Activated CD8-positive, alpha-beta T cell treated with anti-CD3 and anti-CD28 coated beads for 36 hours (primary cell): Measurements from ENCODE around the gene HNF1B. TPM values are rescaled to one million over a fixed set of nuclear protein-coding genes. Genes with fewer than 3 reads are reported as not detected.

Experiments used
- ATAC-seq: fragments of 200-7000 bp; cut with Tn5 transposase; one replicate; pipeline ENCODE4 v1.10.0; 2021; ENCODE audit warnings: mild to moderate bottlenecking, moderate library complexity
- CTCF ChIA-PET: fragments of 350-600 bp; sonication (Branson Sonifier 250); formaldehyde crosslinking; loops from one replicate; lab custom pipeline; 2021; ENCODE audit warnings: antibody characterized with exemption; lab: Charles Lee
- POLR2A ChIA-PET: fragments of 350-600 bp; sonication (Branson Sonifier 250); formaldehyde crosslinking; loops from one replicate; lab custom pipeline; 2021; ENCODE audit warnings: antibody characterized with exemption; lab: Charles Lee
- DNase-seq: peaks from one replicate; pipeline ENCODE4 v3.0.0-alpha.2; 2020
- H3K27ac Mint-ChIP-seq: one replicate; pipeline ENCODE4 v1.8.0; 2021; ENCODE audit warnings: mild to moderate bottlenecking, mixed read lengths
- H3K27me3 Mint-ChIP-seq: one replicate; pipeline ENCODE4 v1.8.0; 2021; ENCODE audit warnings: mixed read lengths
- H3K36me3 Mint-ChIP-seq: one replicate; pipeline ENCODE4 v1.8.0; 2021; ENCODE audit warnings: low read depth, mixed read lengths
- H3K4me1 Mint-ChIP-seq: one replicate; pipeline ENCODE4 v1.8.0; 2021; ENCODE audit warnings: low read depth, mixed read lengths
- H3K4me3 Mint-ChIP-seq: one replicate; pipeline ENCODE4 v1.8.0; 2021; ENCODE audit warnings: mild to moderate bottlenecking, moderate library complexity, mixed read lengths
- H3K9me3 Mint-ChIP-seq: one replicate; pipeline ENCODE4 v1.8.0; 2021; ENCODE audit warnings: mixed read lengths
- intact Hi-C: fragments of 100-400 bp; cut with micrococcal nuclease; formaldehyde crosslinking; loops from one replicate; pipeline ENCODE4 v1.10.0; 2022
- total RNA-seq, 2 experiments: library from RNA; stranded (reverse); gene quantifications; one replicate each; pipeline ENCODE4 v1.2.3, GENCODE V29; 2021
- TF ChIP-seq, protein P1 (sequence below): fragments of 200-600 bp; IDR thresholded peaks from one replicate; pipeline ENCODE4 v1.8.0; 2022; ENCODE audit warnings: antibody characterized with exemption, mild to moderate bottlenecking

The HNF1B gene
- total RNA-seq, 2 experiments from 2014 or later: 0.59 to 0.60 TPM

DNA sequence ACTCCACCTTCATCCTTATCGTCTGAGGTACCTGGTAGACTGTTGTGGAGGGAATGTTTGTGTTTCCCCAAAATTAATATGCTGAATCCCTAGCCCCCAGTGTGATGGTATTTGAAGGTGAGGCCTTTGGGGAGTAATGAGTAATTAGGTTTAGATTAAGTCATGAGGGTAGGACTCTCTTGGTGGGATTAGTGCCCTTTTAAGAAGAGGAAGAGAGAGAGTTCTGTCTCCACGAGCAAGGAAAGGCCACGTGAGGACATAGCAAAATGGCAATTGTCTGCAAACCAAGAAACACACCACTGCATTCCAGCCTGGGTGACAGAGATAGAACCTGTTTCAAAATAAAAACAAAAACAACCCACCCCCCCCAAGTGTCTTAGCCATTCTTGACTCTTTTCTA, 80.6 kb downstream of the HNF1B start:
- Mint-ChIP-seq H3K27me3 (peaks cover 5% of the 10 kb centered on the region), H3K9me3 (no peaks in the 10 kb centered on the region), H3K27ac (no peak overlapping the region), H3K4me3 (no peak overlapping the region), H3K36me3 (no peaks in the 10 kb centered on the region), H3K4me1 (no peaks in the 10 kb centered on the region)
- TF ChIP-seq, protein P1, sequence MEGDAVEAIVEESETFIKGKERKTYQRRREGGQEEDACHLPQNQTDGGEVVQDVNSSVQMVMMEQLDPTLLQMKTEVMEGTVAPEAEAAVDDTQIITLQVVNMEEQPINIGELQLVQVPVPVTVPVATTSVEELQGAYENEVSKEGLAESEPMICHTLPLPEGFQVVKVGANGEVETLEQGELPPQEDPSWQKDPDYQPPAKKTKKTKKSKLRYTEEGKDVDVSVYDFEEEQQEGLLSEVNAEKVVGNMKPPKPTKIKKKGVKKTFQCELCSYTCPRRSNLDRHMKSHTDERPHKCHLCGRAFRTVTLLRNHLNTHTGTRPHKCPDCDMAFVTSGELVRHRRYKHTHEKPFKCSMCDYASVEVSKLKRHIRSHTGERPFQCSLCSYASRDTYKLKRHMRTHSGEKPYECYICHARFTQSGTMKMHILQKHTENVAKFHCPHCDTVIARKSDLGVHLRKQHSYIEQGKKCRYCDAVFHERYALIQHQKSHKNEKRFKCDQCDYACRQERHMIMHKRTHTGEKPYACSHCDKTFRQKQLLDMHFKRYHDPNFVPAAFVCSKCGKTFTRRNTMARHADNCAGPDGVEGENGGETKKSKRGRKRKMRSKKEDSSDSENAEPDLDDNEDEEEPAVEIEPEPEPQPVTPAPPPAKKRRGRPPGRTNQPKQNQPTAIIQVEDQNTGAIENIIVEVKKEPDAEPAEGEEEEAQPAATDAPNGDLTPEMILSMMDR: no peak
- DNase-seq (no peak), ATAC-seq (no peak)
- POLR2A ChIA-PET: no interaction called here
- CTCF ChIA-PET: no interaction called here
- intact Hi-C loops: no loop called here

DNA sequence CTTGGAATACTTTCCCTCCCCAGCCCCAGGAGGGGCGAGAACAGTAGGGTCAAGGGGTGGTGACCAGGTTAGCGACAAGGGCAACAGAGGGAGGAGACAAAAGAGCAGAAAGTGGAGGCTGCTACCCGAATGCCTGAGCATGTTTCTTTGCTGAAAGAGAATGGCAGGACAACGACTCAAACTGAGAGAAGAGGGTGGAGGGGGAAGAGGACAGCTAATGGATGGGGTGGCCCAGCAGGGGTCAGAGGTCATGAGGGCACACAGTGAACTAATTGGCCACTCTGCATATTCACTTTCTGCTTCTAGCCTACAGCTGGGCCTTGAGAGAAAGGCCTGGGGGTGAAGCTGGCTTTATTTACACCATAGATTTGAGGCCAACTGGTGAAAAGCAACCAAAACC, 82.5 kb downstream of the HNF1B start:
- intact Hi-C loops: no loop called here
- peaks cover 5% of the 10 kb centered on the region for H3K27me3 Mint-ChIP-seq
- H3K9me3 Mint-ChIP-seq: no peaks in the 10 kb centered on the region
- ChIA-PET POLR2A (interaction anchor here (1.3 kb wide), 1 partner anchor 10 kb away, joined by 3 read pairs; no protein-coding TSS in a partner anchor), CTCF (interaction anchor here (1.5 kb wide), 1 partner anchor 11 kb away, joined by 3 read pairs; no protein-coding TSS in a partner anchor)
- H3K4me1 Mint-ChIP-seq: no peaks in the 10 kb centered on the region
- no peak overlapping the region for H3K27ac Mint-ChIP-seq
- TF ChIP-seq, protein P1: no peak
- H3K36me3 Mint-ChIP-seq: no peaks in the 10 kb centered on the region
- no peak for DNase-seq
- H3K4me3 Mint-ChIP-seq: no peak overlapping the region
- ATAC-seq: no peak

DNA sequence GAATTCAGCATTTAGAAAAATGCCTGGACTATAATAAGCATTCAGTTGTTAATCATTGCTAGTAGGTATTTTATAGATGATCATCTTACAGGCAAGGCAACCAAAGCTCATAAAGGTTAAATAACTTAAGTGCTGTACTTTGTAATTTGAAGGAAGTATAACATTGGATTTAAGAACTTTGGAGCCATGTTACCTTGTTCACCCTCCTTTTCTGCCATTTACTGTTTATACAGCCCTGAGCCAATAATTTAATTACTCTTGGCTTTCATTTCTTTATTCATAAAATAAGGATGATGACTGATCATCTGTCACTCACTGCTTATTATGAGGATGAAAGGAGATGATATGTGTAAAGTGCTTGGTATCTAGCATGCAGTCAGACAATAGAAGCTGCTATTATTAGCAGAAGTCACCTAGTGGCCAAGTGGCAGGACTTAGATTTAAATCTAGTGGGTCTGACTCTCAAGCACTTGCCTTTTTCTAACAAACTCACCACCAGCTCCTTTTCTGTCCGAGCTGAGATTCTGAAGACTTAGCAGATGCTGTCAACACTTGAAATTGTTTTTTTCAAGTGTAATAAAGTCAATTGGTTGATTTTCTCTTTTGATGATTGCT, 83.4 kb downstream of the HNF1B start:
- no peaks in the 10 kb centered on the region for H3K36me3 Mint-ChIP-seq
- CTCF ChIA-PET: interaction anchor here (0.8 to 1.0 kb wide), 2 partner anchors 11 to 56 kb away, joined by 3 to 6 read pairs; no protein-coding TSS in a partner anchor

DNA sequence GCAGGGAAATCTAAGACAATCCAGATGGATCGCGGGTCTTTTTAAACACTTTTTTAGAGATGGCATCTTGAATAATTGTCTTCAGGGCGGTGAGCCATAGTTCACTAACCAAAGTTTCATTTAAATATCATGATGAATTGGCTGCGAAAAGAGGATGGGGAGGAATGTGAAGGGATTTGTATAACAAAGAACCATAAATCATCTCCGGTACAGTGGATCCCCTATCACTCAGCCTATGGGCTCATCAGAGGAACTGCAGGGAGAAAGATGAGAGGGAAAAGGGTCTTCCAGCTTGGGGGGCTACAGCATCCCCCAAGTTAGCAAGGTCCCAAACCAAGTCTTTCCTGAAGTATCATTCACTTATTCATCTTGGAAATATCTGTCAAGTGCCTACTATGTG, 84.9 kb downstream of the HNF1B start:
- CTCF ChIA-PET: no interaction called here

More for the DNA sequence above, 83.4 kb downstream of the HNF1B start:
- TF ChIP-seq, protein P1: no peak
- Mint-ChIP-seq H3K9me3 (no peaks in the 10 kb centered on the region), H3K4me1 (no peaks in the 10 kb centered on the region), H3K4me3 (no peak overlapping the region), H3K27me3 (peaks cover 5% of the 10 kb centered on the region), H3K27ac (no peak overlapping the region)
- no peak for DNase-seq
- ATAC-seq: no peak
- POLR2A ChIA-PET: interaction anchor here (1.3 kb wide), 1 partner anchor 10 kb away, joined by 3 read pairs; no protein-coding TSS in a partner anchor
- intact Hi-C loops: no loop called here

DNA sequence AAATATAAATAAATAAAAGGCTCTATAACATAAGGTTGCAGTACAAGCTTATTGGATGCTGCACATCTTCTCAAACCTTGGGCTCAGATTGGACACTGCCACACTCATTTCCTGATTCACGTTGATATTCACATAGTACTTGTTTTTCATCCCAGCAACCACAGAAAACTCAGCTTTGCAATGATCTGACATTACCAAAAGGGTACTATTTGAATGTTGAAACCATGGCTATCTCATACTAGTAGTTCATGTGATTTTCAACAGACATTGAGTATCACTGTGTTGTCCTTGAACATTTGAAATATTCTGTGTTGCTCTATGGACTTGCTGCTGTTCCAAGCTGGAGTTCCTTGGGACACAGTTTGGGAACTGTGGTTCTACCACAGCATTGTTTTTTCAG, 87.7 kb downstream of the HNF1B start:
- Mint-ChIP-seq H3K27ac (no peak overlapping the region), H3K36me3 (no peaks in the 10 kb centered on the region), H3K4me3 (no peak overlapping the region), H3K9me3 (no peaks in the 10 kb centered on the region), H3K4me1 (no peaks in the 10 kb centered on the region), H3K27me3 (peaks cover 7% of the 10 kb centered on the region)
- intact Hi-C loops: no loop called here
- ATAC-seq (no peak), DNase-seq (no peak)
- CTCF ChIA-PET: interaction anchor here (2.6 kb wide), 1 partner anchor 135 kb away, joined by 7 read pairs; no protein-coding TSS in a partner anchor
- POLR2A ChIA-PET: no interaction called here
- TF ChIP-seq, protein P1: no peak

More for the DNA sequence above, 84.9 kb downstream of the HNF1B start:
- ATAC-seq: no peak
- POLR2A ChIA-PET: no interaction called here
- Mint-ChIP-seq H3K27ac (no peak overlapping the region), H3K36me3 (no peaks in the 10 kb centered on the region), H3K4me1 (no peaks in the 10 kb centered on the region), H3K4me3 (no peak overlapping the region), H3K27me3 (peaks cover 5% of the 10 kb centered on the region), H3K9me3 (no peaks in the 10 kb centered on the region)
- TF ChIP-seq, protein P1: no peak
- intact Hi-C loops: no loop called here
- no peak for DNase-seq
